Stimulated activated CD8-positive, alpha-beta memory T cell treated with anti-CD3 and anti-CD28 coated beads, Interleukin-2, amount 100 ng/mL, for 1 hour (primary cell): Measurements from ENCODE around the gene SAP30L.

Source experiments
- DNase-seq, 2 donors: peaks; one replicate each; pipeline ENCODE4 v3.0.0-alpha.2; 2020; ENCODE audit warnings: low read depth in 2 of 2

The SAP30L gene, protein sequence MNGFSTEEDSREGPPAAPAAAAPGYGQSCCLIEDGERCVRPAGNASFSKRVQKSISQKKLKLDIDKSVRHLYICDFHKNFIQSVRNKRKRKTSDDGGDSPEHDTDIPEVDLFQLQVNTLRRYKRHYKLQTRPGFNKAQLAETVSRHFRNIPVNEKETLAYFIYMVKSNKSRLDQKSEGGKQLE

DNA sequence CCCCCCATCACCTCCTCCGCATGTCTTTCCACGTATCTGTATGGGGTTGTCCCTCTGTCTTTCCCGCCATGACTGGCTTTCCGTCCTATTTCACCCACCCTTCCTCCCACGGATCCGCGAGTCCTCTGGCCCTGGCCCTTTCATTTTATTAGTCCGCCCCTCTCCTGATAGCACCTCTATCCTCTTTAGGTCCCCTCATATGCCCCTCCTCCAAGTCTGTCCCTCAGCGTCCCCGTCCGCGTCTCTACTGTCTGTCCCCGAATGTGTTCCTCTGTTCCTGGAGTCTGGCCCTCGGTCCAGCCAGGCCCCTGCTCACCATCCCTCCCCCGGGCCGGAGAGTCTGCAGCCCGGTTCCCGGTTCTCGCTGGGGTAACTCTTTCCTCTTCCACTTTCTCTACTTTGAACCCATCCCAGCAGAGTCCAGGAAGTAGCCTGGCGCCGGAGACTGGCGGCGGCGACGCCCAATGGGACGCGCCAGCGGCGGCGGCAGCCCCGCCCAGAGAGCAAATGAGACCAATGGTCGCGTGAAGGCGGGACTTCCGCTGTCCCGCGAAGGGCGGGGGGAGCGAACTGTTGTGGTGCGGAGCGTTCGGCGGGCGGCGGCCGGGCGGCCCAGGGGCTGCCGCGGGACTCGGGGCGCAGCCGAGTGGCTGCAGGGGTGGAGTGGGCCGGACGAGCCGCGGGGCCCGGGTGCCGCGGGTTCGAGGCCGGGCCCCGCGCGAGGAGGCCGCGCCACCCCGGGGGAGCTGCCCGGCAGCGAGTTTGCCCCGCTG, at the start of gene SAP30L:
TSS of gene SAP30L (plus strand) at position 576 of the 773 bp plus-strand sequence. CDS start 608 bp downstream, outside the sequence.
- peak; percentile 89 to 90 for DNase-seq

DNA sequence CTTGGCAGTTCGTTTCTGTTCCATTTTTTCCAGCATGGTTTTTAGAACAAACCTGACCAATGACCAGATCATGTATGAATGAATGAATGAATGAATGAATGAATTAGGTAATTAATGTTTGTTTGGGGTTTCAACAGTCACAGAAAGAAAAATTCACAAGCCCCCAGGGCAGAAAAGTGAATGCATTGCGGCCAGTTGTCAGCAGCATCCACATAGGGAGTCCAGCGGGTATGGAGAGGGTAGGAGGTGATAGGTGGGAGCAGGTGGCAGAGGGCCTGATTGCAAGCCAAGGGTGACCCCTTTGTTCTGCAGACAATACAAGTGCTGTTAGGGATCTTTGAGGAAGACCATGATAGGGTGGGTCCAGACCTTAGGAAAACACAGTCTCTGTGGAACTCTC, 49.7 kb upstream of the SAP30L start:
- no peak for DNase-seq

- DNase-seq = no peak
These were observed 48.0 kb upstream of the SAP30L start for GRCh38 chr5:154397652-154398406.

- DNase-seq = no peak
These were observed 45.1 kb upstream of the SAP30L start for GRCh38 chr5:154400678-154401077.

DNA sequence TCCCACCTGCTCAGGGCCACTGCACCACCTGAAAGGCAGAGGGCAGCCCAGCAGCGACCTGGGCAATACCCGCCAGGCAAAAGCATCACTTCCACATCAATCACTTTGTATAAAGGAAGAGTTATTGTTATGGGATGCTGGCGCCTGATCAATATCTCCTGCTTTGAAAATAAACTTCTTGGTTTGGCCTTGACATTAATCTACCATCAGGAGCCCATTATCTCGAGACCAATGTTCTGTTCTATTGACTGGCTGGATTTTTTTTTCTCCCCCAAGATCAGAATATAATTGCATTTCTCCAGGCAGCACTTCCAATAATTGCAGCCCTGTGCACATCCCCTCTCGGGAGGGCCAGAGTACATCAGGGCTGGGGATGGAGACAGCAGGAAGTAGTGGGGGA, 44.4 kb upstream of the SAP30L start:
- DNase-seq = no peak

- no peak for DNase-seq
These were observed 43.9 kb upstream of the SAP30L start for GRCh38 chr5:154401931-154402330.

DNA sequence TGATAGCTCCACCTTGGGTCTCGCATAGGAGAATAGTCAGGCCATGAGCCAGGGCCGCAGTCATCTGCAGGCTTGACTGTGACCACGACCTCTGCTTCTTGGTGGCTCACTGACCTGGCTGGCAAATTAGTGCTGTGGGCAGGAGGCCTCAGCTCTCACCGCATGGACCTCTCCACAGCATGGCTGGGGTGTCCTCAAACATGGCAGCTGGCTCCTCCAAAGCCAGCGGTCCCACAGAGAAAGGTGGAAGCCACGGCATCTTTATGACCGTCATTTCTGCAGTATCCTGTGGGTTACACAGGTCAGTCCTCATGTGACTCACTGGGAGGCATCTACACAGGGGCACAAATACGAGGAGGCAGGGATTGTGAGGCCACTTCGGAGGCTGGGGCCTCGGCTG, 43.2 kb upstream of the SAP30L start:
- DNase-seq = no peak

GRCh38 chr5:154403234-154403633, 42.6 kb upstream of the SAP30L start:
- DNase-seq = no peak

GRCh38 chr5:154403776-154404387, 41.9 kb upstream of the SAP30L start:
- no peak for DNase-seq

DNA sequence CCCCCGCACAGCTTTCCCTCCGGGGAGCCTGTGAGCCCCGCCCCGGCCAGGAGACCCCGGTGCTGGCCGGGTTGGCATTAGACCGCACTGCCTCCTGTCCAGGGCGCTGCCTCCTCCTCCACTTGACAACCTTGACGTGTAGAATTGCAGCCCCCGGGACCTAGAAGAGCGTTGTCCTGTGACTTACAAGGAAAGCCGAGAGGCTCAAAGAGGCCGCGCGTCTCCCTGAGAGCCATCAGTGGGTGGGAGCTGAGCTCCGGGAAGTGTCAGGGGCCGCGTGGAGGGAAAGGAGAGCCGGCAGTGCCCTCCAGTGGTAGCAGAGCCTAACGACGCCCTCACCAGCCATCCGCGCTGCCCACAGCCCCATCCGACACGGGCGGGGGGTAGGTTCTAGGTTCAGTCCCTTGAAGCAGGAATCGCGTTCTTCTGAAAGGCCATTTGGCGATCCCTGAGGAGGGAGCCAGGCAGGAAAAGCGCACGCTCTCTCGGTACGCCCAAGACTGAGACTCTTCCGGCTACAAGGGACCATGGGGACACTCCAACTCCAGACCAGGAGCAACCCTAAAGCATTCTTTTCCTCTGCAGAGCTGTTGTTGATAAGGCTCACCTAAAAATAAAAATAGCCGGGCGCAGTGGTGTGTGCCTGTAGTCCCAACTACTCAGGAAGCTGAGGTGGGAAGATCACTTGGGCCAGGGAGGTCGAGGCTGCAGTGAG, 40.6 kb upstream of the SAP30L start:
- DNase-seq = peak; percentile 25 to 48

- no peak for DNase-seq
These were observed 39.6 kb upstream of the SAP30L start for GRCh38 chr5:154406231-154406630.

DNA sequence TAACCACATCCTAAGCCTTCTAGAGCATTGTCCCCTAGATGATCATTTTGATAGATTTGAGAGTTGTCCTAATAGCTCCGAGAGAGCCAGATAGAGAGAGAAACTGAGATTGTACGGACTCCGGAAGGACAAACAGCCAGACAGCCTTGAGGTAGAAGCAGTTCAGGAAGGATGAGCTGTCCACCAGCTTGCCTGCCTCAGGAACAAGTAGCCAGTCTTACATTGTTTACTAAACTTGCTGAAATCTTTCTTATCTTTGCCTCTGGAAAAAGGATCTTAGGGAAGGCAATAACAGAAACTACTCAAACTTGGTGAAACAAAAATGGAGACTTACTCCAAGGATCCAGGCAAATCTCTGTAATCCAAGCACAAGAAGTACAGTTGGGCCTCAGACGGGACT, 39.0 kb upstream of the SAP30L start:
- DNase-seq = no peak

- no peak for DNase-seq
These were observed 37.0 kb upstream of the SAP30L start for GRCh38 chr5:154408811-154409210.

DNA sequence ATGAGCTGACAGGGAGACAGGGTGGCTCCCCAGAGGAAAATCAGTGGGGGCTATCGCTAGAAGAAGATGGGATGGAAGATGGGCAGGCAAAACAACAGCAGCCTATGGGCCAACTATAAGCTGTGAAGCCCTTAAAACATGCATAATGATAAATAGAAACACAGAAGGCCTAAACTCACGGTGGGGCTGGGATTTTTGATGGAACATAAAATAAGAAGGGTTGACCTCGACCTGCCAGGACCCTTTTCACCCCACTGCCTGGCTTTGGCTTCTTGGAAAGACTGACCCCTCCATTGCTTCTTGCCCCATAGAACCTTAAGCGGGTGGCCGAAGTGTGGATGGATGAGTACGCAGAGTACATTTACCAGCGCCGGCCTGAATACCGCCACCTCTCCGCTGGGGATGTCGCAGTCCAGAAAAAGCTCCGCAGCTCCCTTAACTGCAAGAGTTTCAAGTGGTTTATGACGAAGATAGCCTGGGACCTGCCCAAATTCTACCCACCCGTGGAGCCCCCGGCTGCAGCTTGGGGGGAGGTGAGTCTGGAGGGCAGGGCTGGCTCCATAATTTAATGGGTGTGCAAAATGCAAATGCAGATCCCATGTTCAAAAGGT, 36.5 kb upstream of the SAP30L start:
- no peak for DNase-seq

GRCh38 chr5:154410008-154410407, 35.8 kb upstream of the SAP30L start:
- no peak for DNase-seq

- DNase-seq = no peak
These were observed 35.0 kb upstream of the SAP30L start for GRCh38 chr5:154410786-154411185.

- DNase-seq = no peak
These were observed 34.5 kb upstream of the SAP30L start for GRCh38 chr5:154411338-154411737.

DNA sequence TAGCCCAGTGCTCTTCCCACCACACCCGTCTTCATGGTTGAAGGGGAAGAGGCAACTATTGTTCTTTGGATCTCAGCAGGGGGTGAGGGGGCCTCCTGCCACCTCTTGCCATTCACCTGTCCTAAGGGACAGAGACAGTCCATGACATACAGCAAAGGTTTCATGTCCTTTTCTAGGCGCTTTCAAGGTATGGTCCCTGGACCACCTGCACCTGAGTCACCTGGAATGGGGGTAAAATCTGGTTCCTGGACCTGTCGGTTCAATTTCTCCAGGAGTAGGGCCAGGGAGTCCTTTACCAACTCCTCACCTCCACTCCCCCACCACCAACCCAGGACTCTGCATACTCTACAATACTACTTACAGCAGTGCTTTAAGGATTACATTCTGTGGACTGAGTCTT, 33.5 kb upstream of the SAP30L start:
- no peak for DNase-seq

DNA sequence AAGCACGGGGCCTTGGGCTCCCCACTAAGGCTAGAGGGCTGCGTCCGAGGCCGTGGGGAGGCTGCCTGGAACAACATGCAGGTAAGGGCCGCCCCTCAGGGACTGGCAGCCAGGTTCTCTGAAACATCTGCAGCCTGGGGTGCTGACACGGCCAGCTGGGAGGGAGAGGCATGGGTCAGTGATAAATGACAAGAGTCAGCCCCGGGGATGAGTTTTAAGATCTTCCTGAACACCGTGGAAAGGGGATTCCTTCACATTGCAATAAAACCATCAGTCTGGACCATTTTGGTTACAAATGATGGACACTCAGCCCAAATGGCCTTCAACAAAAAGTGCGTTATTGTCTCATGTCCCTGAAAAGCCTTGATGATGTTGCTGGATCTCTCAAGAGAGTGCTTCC, 32.9 kb upstream of the SAP30L start:
- no peak for DNase-seq

GRCh38 chr5:154415114-154415513, 30.7 kb upstream of the SAP30L start:
- DNase-seq = no peak

DNA sequence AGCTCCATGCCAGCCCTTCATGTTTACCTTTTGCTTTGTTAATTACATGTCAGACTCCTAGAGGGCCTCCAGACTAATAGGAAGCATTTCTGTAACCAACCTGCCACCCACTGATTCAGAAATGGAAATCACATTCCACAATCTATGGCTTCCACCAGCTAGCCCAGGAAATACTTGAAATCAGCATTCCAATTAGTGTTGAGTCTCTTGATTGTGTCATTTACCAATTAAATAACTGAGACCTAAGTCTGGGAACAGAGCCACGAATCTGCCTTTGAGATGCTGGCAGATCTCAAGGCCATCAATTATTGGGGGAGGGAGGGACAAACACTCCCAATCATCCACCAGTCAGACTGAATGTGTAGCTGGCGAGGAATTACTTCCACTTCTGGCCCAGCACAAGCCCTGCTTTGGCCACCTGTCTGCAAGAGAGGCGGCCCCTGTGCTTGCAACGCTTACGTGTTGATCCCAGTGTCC, 27.4 kb upstream of the SAP30L start:
- no peak for DNase-seq
